Gastroesophageal sphincter (tissue), 3 donors: ENCODE results near the gene LPIN1.

Experiments
- EP300 ChIP-seq: sonication (generic); formaldehyde crosslinking; IDR thresholded peaks from one replicate; pipeline ENCODE4 v1.6.1; 2017; ENCODE audit warnings: antibody characterized with exemption, mild to moderate bottlenecking
- TF ChIP-seq, protein P1 (sequence below), 4 experiments: fragments of 200-600 bp in 2 of 4; fragments of 450-650 bp in 2 of 4; sonication (generic) in 1 of 4; IDR thresholded peaks; one replicate each; pipeline ENCODE4 v1.5.1; 2017 to 2019; ENCODE audit warnings: antibody characterized with exemption in 4 of 4, mild to moderate bottlenecking in 2 of 4, moderate library complexity in 2 of 4

DNA sequence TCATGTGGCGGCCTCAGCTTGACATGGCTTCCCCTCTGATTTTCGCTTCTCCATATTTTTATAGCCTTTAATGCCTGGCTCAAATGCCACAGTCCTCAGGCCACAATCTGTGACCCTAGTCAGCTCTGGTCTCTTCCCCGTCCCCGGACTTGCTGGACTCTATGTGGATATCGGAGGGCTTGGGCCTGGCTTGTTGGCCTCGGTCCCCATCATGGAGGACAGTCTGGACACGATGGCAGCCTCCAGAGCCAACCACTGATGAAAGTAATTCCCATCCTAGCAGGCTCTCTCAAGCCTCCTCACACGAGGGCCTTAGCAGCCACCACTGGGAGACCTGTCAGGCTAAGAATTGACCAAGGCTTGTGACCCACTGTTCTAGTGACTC is 61.6 kb downstream of the LPIN1 start:
- TF ChIP-seq, protein P1, sequence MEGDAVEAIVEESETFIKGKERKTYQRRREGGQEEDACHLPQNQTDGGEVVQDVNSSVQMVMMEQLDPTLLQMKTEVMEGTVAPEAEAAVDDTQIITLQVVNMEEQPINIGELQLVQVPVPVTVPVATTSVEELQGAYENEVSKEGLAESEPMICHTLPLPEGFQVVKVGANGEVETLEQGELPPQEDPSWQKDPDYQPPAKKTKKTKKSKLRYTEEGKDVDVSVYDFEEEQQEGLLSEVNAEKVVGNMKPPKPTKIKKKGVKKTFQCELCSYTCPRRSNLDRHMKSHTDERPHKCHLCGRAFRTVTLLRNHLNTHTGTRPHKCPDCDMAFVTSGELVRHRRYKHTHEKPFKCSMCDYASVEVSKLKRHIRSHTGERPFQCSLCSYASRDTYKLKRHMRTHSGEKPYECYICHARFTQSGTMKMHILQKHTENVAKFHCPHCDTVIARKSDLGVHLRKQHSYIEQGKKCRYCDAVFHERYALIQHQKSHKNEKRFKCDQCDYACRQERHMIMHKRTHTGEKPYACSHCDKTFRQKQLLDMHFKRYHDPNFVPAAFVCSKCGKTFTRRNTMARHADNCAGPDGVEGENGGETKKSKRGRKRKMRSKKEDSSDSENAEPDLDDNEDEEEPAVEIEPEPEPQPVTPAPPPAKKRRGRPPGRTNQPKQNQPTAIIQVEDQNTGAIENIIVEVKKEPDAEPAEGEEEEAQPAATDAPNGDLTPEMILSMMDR (IDR thresholded peaks at IDR 0.05): no peak
- TF ChIP-seq EP300: no peak
